ENCODE data around the gene SHC3. TPM values are rescaled to one million over a fixed set of nuclear protein-coding genes. Genes with fewer than 3 reads are reported as not detected.
A peak's percentile ranks its signal among the peaks of the same experiment; 100 is the strongest.

SHC3 gene
- total RNA-seq, 1 donor from 2014 or later, result 0.96 TPM

DNA sequence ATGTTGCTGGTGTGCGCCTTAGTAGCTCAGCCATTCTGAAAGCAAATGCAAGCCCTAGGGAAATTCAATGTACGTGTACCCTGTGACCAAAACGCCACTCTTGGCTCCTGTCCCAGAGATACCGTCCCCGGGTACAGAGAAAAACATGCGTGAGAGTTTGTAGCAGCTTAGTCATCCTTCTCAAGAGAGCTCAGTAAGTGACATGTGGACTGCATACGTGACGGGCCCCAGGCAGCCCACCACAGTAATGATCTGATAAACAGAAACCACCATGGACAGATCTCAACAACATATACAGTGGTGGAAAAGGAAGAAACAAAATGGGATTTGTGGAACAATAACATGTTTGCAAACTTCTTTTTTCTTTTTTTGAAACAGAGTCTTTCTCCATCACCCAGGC lies 142.2 kb downstream of the SHC3 start:
- peaks cover 14% of the 10 kb centered on the region for H3K4me1 ChIP-seq
- no peaks in the 10 kb centered on the region for H3K36me3 ChIP-seq
- intact Hi-C loops (cut with micrococcal nuclease), result no loop called here
- H3K4me3 ChIP-seq, result peak overlapping the region; percentile 8
- H3K27ac ChIP-seq (replicated peaks), result peak overlapping the region; percentile 7
- no peak for DNase-seq
- TF ChIP-seq, protein P1, sequence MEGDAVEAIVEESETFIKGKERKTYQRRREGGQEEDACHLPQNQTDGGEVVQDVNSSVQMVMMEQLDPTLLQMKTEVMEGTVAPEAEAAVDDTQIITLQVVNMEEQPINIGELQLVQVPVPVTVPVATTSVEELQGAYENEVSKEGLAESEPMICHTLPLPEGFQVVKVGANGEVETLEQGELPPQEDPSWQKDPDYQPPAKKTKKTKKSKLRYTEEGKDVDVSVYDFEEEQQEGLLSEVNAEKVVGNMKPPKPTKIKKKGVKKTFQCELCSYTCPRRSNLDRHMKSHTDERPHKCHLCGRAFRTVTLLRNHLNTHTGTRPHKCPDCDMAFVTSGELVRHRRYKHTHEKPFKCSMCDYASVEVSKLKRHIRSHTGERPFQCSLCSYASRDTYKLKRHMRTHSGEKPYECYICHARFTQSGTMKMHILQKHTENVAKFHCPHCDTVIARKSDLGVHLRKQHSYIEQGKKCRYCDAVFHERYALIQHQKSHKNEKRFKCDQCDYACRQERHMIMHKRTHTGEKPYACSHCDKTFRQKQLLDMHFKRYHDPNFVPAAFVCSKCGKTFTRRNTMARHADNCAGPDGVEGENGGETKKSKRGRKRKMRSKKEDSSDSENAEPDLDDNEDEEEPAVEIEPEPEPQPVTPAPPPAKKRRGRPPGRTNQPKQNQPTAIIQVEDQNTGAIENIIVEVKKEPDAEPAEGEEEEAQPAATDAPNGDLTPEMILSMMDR (IDR thresholded peaks at IDR 0.05; ENCODE audit: borderline replicate concordance), result no peak
- H3K9me3 ChIP-seq (replicated peaks), result peaks cover 3% of the 10 kb centered on the region
- no peaks in the 10 kb centered on the region for H3K27me3 ChIP-seq (ENCODE audit: low read depth)

DNA sequence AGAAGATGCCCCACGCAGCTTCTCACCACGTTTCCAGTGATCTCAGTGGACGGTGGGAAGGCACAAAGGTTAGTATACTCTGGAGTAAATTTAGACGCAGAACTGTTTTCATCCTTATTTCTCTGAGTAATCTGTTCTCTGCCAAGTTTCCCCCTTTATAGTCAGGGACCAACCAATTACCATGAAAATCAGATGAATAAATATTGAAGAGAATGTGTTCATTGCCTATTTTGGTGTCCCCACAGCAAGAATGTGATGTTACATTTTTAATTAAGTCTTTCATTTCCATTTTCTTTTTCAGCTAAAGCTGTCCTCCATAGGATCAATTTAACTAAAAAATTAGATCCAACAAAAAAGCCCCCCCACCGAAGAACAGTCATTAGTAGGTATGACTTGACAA lies 146.0 kb downstream of the SHC3 start:
- H3K27me3 ChIP-seq (ENCODE audit: low read depth), result no peaks in the 10 kb centered on the region
- intact Hi-C loops (cut with micrococcal nuclease), result no loop called here
- TF ChIP-seq, protein P1 (IDR thresholded peaks at IDR 0.05; ENCODE audit: borderline replicate concordance), result no peak
- DNase-seq, result no peak
- no peak overlapping the region for H3K4me3 ChIP-seq
- H3K4me1 ChIP-seq, result peaks cover 10% of the 10 kb centered on the region
- H3K27ac ChIP-seq (replicated peaks), result no peak overlapping the region
- H3K9me3 ChIP-seq (replicated peaks), result peaks cover 29% of the 10 kb centered on the region
- H3K36me3 ChIP-seq, result no peaks in the 10 kb centered on the region

DNA sequence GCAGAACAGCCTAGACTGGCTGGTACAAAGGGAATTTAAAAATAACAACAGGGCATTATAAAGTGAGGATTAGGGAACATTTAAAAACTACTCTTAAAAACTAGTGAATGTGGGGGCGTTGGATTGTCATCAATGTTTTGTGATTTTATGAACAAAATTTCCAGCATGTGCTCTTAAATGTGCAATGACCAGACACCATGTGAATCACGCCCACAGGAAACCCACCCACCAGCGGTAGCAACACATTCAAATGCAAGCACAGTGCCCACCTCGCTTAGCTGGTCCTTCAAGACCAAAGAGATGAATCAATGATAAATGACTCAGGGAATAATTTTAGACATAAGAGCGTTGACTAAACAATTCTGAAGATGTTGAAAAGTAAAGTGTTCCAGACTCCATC lies 146.4 kb downstream of the SHC3 start:
- Histone ChIP-seq H3K27ac (replicated peaks) (no peak overlapping the region), H3K4me3 (no peak overlapping the region), H3K36me3 (no peaks in the 10 kb centered on the region), H3K4me1 (peaks cover 8% of the 10 kb centered on the region), H3K27me3 (ENCODE audit: low read depth) (no peaks in the 10 kb centered on the region), H3K9me3 (replicated peaks) (peaks cover 29% of the 10 kb centered on the region)
- intact Hi-C loops (cut with micrococcal nuclease), result no loop called here
- DNase-seq, result no peak
- TF ChIP-seq, protein P1 (IDR thresholded peaks at IDR 0.05; ENCODE audit: borderline replicate concordance), result no peak

DNA sequence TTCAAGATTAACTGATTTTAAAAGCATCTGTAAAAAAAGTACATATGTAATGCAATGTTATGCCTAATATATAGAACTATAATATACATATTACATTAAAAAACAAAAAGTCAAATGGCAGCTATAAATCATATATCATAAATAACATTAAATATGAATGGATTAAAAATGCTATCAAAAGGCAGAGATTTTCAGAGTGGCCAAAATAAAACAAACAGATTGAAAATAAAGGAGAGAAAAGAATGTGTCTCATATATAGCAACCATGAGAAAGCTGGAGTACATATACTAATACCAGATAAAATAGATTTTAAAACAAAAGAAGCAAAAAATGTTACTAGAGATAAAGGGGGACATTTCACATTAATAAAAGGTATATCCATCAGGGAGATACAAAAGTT lies 148.8 kb downstream of the SHC3 start:
- intact Hi-C loops (cut with micrococcal nuclease), result no loop called here
- DNase-seq, result no peak

DNA sequence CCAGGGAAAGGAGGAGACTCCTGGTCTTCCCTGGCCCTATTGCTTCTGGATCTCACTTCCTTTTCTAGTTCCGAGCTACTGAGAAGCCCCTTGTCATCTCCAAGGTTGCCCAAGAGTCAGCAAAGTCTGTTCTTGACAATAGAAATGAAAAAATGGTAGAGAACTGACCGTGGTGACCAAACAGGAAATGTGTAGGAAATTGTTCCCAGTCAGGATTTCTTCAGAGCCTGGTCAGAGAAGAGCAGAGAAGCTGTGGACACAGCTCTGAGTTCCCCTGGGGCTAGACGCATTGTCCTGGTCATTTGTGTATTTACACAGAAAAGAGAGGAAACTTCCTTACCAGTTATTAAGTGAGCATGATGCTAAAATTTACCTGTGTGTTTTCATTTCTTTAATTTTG lies 151.7 kb downstream of the SHC3 start:
- no peak overlapping the region for H3K4me3 ChIP-seq
- no peaks in the 10 kb centered on the region for H3K36me3 ChIP-seq
- peaks cover 17% of the 10 kb centered on the region for H3K4me1 ChIP-seq
- no peaks in the 10 kb centered on the region for H3K27me3 ChIP-seq (ENCODE audit: low read depth)
- TF ChIP-seq, protein P1 (IDR thresholded peaks at IDR 0.05; ENCODE audit: borderline replicate concordance), result no peak
- no peak overlapping the region for H3K27ac ChIP-seq (replicated peaks)
- DNase-seq, result no peak
- intact Hi-C loops (cut with micrococcal nuclease), result no loop called here
- peaks cover 29% of the 10 kb centered on the region for H3K9me3 ChIP-seq (replicated peaks)

More for the DNA sequence above, 148.8 kb downstream of the SHC3 start:
- Histone ChIP-seq H3K4me1 (no peaks in the 10 kb centered on the region), H3K27me3 (ENCODE audit: low read depth) (no peaks in the 10 kb centered on the region), H3K36me3 (no peaks in the 10 kb centered on the region), H3K27ac (replicated peaks) (no peak overlapping the region), H3K9me3 (replicated peaks) (peaks cover 29% of the 10 kb centered on the region), H3K4me3 (no peak overlapping the region)
- TF ChIP-seq, protein P1 (IDR thresholded peaks at IDR 0.05; ENCODE audit: borderline replicate concordance), result no peak

DNA sequence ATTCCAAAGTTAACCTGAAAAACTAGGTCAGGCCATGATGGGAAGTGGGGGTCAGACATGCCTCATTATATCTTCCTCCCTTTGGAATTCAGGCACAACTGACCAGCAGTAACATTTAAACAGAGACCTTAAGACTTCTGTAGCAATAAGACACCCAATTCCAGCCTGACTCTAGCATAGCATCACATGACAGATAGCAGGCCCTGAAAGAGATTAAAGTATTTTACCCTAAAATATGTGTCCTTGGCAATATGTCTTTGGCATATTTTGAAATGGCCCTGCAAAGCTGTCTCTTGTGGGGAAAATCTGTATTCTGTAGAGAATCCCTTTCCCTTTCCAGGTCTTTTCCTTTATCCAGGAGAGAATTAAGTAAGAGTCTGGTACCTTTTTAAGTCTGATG lies 153.1 kb downstream of the SHC3 start:
- no peak for DNase-seq
- H3K27ac ChIP-seq (replicated peaks), result no peak overlapping the region
- H3K36me3 ChIP-seq, result no peaks in the 10 kb centered on the region
- peaks cover 29% of the 10 kb centered on the region for H3K4me1 ChIP-seq
- intact Hi-C loops (cut with micrococcal nuclease), result no loop called here
- no peak overlapping the region for H3K4me3 ChIP-seq
- peaks cover 18% of the 10 kb centered on the region for H3K9me3 ChIP-seq (replicated peaks)
- TF ChIP-seq, protein P1 (IDR thresholded peaks at IDR 0.05; ENCODE audit: borderline replicate concordance), result no peak
- no peaks in the 10 kb centered on the region for H3K27me3 ChIP-seq (ENCODE audit: low read depth)
